HG02943 (cell line): ENCODE measurements around the gene ZNF174.

Experiments
- ATAC-seq: cut with Tn5 transposase; IDR thresholded peaks from one replicate; pipeline ENCODE4 v1.9.1; 2021; ENCODE audit warnings: mild to moderate bottlenecking, low read depth, moderate library complexity; ENCODE audit not compliant: unreplicated experiment

ZNF174 gene

GRCh38 chr16:3439637-3440036 lies 38.6 kb downstream of the ZNF174 start:
- no peak for ATAC-seq

- peak; percentile 83 for ATAC-seq
Measured at GRCh38 chr16:3443108-3444031, 42.4 kb downstream of the ZNF174 start, which contains the start of the genes NAA60 and ZNF597. TSS of gene NAA60 (plus strand) at chr16:3443680. CDS start at chr16:3476228, 32,548 bp downstream. TSS of gene ZNF597 (minus strand) at chr16:3443504. CDS start at chr16:3443153, 351 bp downstream.

GRCh38 chr16:3444032-3444388 lies 43.0 kb downstream of the ZNF174 start:
- peak; percentile 34 for ATAC-seq

GRCh38 chr16:3454093-3454492 lies 53.1 kb downstream of the ZNF174 start:
- no peak for ATAC-seq

- no peak for ATAC-seq
Measured at GRCh38 chr16:3454631-3455147, 53.7 kb downstream of the ZNF174 start.

- peak; percentile 56 for ATAC-seq
Measured at GRCh38 chr16:3457434-3458252, 56.6 kb downstream of the ZNF174 start.

GRCh38 chr16:3458278-3458851 lies 57.4 kb downstream of the ZNF174 start:
- ATAC-seq, result no peak

GRCh38 chr16:3458852-3459361 lies 57.9 kb downstream of the ZNF174 start:
- ATAC-seq, result no peak
